LoVo (cell line): Measurements from ENCODE around the gene MRPL52.
A peak's percentile ranks its signal among the peaks of the same experiment; 100 is the strongest.
"Not testable (repeated sequence)": the region's sequence is repeated elsewhere in the genome, so short reads cannot be mapped to it uniquely, and the experiment has no call there.

Source experiments
- DNase-seq: peaks from one replicate; pipeline ENCODE4 v3.0.0-alpha.2; 2016; ENCODE audit warnings: low spot score

The MRPL52 gene

GRCh38 chr14:22839159-22839779 is 9.6 kb downstream of the MRPL52 start:
- DNase-seq = no peak

DNA sequence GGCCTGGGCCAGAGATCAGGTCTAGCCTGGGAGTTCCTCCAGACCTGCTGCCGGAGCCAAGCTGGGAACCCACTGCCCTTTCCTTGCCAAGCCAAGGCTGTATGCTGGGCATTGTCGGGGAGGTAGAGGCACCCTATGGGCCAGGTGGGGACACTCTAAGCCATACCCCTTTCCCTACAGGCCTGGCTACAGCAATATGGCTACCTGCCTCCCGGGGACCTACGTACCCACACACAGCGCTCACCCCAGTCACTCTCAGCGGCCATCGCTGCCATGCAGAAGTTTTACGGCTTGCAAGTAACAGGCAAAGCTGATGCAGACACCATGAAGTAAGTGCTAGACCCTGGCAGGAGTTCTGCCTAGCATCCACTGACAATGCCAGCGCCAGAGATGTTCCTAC is 11.6 kb downstream of the MRPL52 start:
- DNase-seq = no peak

DNA sequence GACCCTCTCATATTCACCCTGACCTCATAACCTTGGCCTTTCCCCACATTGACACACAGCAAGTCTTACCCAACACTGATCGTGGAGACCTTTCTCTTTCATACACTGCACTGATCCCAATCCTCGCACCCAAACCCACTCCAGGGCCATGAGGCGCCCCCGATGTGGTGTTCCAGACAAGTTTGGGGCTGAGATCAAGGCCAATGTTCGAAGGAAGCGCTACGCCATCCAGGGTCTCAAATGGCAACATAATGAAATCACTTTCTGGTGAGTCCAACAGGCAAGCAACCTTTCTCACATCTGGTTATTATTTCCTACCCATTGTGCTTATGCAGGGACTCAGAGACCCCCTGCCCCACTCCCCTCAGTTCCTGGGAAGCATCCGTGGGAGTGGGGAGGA is 12.1 kb downstream of the MRPL52 start:
- no peak for DNase-seq

DNA sequence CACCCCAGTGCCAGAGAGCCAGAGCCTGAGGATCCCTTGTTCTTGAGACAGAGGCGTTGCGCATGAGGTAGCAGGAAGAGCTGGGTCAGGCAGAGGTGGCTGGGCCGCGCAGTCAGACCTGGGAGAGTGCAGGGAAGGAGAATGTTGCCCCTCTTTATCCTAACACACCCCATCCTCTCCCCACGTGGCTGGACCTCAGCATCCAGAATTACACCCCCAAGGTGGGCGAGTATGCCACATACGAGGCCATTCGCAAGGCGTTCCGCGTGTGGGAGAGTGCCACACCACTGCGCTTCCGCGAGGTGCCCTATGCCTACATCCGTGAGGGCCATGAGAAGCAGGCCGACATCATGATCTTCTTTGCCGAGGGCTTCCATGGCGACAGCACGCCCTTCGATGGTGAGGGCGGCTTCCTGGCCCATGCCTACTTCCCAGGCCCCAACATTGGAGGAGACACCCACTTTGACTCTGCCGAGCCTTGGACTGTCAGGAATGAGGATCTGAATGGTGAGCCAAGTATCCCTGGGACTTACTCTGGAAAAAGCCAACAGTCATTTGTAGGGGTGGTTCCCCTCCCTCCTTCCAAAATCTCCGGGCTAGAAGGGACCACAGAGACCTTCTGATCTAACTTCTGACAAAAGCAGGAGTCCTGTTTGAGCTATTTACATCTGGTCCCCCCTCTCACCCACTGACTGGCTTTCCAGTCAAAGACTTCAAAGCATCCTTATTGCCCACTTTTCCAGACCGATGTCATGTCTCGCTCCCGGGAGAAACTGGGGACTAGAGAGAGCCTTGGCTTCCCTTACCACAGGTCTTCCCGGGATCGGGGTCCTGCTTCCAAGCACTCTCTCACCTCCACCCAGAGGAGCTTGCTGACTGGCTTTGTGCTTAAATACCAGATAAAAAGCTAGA is 12.8 kb downstream of the MRPL52 start:
- DNase-seq = no peak

- no peak for DNase-seq
Observed at GRCh38 chr14:22843123-22843925, 13.6 kb downstream of the MRPL52 start.

GRCh38 chr14:22844221-22845102 is 14.8 kb downstream of the MRPL52 start:
- no peak for DNase-seq

DNA sequence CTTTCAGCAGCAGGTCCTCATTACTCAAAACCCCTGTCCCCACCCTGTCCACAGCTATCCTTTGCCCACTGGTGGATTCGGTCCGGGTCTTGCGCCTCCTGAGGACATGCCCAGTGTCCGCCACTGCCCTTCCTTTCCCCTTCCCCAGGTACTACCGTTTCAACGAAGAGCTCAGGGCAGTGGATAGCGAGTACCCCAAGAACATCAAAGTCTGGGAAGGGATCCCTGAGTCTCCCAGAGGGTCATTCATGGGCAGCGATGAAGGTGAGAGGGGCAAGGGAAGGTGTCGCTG is 15.4 kb downstream of the MRPL52 start:
- DNase-seq = no peak

DNA sequence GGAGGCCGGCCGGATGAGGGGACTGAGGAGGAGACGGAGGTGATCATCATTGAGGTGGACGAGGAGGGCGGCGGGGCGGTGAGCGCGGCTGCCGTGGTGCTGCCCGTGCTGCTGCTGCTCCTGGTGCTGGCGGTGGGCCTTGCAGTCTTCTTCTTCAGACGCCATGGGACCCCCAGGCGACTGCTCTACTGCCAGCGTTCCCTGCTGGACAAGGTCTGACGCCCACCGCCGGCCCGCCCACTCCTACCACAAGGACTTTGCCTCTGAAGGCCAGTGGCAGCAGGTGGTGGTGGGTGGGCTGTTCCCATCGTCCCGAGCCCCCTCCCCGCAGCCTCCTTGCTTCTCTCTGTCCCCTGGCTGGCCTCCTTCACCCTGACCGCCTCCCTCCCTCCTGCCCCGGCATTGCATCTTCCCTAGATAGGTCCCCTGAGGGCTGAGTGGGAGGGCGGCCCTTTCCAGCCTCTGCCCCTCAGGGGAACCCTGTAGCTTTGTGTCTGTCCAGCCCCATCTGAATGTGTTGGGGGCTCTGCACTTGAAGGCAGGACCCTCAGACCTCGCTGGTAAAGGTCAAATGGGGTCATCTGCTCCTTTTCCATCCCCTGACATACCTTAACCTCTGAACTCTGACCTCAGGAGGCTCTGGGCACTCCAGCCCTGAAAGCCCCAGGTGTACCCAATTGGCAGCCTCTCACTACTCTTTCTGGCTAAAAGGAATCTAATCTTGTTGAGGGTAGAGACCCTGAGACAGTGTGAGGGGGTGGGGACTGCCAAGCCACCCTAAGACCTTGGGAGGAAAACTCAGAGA is 16.3 kb downstream of the MRPL52 start:
- no peak for DNase-seq

- DNase-seq = no peak
Observed at GRCh38 chr14:22846811-22847307, 17.2 kb downstream of the MRPL52 start.

DNA sequence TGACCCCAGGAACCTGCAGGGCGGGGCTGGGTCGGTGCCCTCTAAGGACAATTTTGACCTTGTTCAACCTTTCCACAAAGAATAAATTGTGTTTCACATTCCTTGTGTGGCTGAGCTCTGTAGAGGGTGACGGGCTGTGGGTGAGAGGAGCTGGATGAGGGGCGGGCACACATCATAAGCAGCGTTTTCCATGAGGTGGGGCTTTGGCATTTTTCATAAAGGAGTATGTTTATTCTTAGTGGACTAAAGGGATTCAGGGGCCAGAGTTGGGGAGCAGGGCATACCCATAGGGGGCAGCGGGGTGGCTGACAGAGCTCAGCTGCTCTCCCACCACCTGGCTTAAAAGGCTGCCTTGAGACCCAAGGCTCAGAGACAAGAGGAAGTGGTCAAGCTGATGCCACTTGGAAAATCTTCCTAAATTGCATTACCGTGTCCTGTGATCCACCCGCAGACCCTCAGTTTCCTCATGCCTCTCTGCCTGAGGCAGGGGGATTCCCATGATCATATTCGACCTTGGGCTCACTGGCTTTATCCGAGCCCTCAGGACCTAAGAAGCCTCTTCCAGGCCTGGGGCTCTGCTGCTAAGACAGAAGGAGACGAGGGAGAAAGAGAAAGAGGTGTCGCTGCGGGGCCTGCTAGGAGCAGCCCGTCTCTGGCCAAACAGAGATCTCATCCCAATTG is 18.1 kb downstream of the MRPL52 start:
- DNase-seq = no peak

DNA sequence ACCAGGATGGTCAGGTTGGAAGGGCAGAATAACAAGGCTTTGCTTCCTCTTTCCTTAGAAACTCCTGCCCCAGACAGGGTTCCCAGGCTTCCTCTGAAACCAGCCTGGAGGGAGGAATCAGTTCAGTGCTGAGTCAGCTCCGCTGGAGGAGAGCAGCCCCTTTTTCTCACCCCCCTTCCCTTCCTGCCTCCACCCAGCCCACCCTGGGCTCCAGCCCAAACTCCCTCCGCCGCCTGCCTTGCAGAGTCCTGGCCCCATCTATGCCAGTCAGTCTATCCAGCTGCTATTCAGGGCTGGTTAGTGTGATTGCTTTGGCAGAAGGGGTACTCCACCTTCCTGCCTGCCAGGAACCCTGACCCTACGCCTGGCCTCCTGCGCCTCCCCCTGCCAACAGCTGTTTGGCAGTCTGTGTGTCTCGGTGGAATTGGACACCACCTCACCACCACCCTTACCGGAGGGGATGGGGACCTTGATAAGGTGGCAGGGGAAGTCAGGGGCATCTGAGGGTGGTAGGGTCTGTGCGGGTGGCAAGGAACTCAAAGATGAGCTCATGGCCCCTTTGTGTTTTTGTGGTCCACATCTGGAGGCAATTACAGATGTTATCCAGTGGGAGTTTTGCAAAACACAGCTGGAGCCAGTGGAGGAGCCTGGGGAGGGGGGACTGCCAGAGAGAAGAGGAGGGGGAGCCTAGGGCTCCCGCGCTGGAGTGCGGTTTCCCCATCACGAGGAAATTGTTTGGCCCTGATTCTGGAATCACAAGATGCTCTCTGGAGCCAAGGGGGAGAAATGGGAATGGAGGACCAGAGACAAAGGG is 18.9 kb downstream of the MRPL52 start:
- DNase-seq = no peak

DNA sequence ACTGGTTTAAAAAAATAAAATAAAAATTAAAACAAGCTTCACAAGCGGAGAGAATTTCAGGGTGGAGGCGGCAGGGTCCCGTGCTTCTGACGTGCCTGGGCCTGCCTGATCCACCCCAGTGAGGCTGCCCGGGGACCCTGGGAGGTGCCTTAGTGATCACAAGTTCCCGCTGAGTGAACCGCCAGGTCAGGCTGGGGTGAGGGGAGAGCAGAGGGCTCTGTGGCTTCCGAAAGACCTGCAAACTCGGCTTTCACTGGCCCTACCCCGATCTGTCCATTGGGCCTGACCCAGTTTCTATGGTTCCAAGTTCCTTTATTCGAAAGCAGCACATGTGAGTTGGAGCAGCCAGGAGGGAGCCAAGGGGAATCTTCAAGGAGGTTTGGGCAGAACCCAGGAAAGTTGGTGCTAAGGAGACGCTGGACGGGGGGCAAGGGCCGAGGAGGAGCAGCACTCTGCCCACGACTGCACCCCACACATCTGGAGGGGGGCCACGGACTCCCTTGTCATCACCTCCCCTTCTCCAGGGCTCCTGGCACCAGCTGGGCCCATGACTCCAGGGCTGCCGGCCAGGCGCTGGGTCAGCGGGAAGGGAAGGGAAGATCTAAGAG is 19.6 kb downstream of the MRPL52 start:
- no peak for DNase-seq

- DNase-seq = no peak
Observed at GRCh38 chr14:22850944-22851764, 21.5 kb downstream of the MRPL52 start.

DNA sequence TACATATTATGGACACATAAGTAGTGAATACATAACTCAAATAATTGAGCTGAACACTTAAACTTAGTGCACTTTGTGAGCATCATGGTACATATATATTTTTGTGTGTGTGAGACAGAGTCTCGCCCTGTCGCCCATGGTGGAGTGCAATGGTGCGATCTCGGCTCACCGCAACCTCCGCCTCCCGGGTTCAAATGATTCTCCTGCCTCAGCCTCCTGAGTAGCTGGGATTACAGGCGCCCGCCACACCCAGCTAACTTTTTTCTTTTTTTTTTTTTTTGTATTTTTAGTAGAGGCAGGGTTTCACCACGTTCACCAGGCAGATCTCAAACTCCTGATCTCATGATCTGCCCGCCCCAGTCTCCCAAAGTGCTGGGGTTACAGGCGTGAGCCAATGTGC is 22.5 kb downstream of the MRPL52 start:
- DNase-seq = not testable (repeated sequence)

DNA sequence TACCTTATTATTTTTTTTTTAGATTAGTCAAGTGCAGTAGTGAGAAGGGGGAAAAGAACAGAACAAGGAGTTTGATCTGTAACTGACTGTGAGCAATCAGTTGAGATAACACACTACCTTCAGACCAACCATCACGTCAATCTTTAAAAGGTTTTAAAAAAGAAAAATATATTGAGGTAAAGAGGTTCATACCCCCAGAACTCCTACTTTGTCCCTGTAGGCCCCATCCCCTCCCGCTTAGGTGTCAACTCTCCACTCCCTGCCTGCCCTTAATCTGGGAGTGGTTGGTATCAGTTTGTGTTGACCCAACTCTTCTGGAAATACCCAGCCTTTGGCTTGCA is 22.9 kb downstream of the MRPL52 start:
- no peak for DNase-seq

- peak; percentile 70 for DNase-seq
Observed at GRCh38 chr14:22852940-22853767, 23.5 kb downstream of the MRPL52 start.

DNA sequence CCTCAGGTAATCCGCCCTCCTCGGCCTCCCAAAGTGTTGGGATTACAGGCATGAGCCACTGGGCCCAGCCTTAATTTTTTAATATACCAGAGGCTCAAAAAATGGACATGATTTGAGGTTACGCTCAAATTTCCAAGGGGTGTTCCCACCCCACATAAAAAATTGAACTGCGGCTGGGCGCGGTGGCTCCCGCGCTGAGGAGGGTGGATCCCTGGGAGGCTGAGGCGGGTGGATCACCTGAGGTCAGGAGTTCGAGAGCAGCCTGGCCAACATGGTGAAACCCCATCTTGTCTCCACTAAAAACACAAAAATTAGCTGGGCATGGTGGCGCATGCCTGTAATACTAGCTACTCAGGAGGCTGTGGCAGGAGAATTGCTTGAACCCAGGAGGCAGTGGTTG is 24.6 kb downstream of the MRPL52 start:
- DNase-seq = not testable (repeated sequence)
